HG02642 (cell line): ENCODE measurements around the gene NOTCH2.

Experiments used
- ATAC-seq: cut with Tn5 transposase; IDR thresholded peaks from one replicate; pipeline ENCODE4 v1.9.1; 2021; ENCODE audit warnings: mild to moderate bottlenecking; ENCODE audit not compliant: unreplicated experiment, poor library complexity

Gene NOTCH2

DNA sequence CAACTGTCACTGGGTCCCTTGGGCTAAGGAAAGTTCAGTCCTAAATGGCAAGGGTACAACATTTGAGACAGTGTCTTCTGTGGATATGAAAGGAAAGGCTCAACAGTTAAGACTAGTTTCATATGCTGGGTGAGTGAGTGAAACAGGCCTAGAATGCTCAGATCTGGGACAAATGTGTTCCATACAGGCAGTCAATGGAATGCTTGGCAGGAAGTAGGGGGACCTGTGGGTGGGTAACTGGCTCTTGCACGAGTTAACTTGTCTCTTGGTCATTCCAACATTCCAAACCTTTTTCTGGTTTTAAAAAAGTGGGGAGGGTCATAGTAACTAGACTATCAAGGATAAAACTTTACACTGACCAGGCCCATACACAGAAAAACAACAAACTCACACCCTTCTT is 155.4 kb downstream of the NOTCH2 start:
- ATAC-seq, result no peak

DNA sequence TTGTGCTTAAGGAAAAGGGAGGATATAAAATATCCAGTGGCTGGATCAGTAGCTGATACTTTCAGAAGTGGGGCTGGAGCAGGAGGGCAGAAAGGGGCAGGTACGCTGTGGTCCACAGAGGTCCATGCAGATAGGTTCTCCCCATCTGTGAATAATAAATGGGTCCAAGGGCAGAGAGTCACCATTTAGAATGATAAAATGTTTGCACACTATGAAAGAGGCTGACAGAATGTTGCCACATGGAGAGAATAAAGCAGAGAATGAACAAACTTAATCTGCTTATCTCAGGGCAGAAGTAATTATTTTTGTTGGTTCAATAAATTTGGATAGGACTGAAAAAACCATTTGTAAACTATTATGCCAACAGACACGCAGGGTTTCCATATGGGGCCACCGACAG is 156.5 kb downstream of the NOTCH2 start:
- ATAC-seq, result no peak

DNA sequence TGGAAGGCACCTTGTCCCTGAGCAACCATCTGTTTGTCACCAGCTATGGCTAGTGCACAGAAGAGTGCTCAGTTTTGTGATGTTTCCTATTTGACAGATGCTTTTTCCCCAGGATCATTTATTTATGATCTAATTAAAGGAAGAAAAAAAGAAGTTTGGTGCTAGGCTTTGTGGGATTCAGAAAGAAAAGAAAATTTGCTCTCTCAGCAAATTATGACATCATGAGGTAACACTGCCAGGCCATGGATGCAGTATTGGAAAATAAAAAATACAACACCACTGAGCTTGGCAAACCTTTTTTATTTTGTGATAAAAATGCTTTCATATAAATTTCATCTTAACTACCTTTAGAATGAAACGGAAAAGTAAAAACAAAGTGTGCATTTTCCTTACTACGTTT is 157.7 kb downstream of the NOTCH2 start:
- ATAC-seq, result no peak

DNA sequence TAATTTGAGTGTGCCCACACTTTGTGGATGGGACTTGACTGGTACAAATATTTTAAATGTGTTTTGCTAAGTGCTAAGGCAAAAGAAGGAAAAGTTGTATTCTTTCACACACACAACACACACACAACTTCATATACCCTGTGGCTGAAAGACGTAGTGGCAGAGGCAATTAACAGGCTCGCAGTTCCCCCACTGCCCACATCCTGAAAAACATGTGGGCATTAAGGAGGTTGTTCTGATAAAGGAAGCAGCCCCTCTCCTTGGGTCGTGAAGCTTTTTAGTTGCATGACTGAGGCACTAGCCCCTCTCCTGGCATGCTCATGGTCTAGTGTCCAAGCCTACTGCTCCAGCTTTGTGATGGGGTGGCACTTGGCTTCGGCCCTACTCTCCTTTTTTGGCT is 158.8 kb downstream of the NOTCH2 start:
- ATAC-seq, result no peak

DNA sequence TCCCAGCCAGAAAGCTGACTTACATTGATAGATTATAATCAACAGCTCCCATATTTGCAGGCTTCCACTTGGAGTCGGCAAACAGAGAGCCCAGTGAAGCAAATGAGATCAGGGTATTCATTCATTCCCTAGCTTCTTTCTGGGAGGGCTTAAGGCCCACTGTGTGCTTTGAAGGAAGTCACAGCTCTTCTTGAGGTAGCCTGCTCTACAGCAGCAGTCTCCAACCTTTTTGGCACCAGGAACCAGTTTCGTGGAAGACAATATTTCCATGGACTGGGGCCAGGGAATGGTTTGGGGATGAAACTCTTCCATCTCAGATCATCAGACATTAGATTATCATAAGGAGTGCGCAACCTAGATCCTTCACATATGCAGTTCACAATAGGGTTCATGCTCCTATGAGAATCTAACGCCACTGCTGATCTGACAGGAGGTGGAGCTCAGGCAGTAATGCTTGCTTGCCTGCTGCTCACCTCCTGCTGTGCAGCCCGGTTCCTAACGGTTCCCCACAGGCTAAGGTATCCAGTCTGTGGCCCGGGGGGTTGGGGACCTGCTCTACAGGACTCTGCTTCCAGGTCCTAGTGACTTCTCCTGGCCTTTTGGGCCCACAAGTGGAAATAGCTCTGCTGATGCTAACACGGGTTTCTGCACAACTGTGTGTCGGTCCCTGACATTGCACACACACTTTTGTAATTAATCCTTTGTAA is 159.4 kb downstream of the NOTCH2 start:
- no peak for ATAC-seq

DNA sequence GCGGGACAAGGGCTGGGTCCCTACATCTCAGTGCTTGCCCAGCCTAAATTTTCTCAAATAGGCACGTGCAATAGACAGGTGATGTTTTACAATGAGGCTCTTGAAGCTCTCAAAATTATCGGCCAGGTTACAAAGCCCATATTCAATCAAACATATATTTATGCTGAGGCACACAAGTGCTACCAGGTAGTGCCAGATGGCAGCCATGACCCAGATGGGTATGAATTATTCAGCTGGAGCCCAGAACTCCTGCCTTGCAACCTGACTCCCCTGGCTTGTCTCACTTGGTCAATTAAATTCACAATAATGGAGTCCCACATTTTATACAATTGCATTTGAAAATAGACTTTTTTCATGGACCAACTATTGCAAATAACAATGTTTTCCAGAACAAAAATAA is 160.8 kb downstream of the NOTCH2 start:
- ATAC-seq, result no peak

DNA sequence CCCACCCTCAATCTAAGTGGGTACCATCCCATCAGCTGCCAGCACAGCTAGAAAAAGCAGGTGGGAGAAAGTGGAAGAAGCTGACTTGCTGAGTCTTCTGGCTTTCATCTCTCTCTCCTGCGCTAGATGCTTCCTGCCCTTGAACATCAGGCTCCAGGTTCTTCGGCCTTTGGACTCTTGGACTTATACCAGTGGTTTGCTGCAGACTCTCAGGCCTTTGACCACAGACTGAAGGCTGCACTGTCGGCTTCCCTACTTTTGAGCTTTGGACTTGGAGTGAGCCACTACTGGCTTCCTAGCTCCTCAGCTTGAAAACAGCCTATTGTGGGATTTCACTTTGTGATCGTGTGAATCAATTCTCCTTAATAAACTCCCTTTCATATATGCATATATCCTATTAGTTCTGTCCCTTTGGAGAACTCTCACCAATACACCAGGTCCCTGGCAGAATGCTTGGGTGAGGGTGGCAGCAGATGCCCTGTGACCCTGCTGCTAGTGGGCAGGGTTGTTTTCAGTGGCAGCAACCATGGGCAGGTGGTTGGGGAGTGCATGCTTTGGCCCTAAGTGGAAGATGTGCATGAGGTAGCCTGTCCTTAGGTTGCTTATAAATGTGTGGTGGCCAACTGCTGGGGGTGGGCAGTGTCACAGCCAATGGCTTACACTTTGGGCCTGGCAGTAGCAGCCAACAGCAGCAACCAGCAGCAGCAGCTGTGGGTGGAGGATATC is 162.4 kb downstream of the NOTCH2 start:
- no peak for ATAC-seq

DNA sequence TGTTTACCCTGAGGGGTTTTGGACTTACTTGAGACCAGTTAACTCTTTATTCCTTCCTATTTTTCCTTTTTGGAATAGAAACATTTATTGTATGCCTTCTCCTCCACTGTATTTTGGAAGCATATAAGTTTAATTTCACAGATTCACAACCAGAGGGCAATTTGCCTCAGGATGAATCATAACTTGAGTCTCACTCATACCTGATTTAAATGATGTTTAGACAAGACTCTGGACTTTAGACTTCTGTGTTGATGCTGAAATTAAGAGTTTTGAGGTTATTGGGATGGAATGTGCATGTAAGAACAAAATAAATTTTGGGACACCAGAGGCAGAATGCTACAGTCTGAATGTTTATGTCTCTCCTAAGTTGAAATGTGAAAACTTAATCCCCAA is 166.0 kb downstream of the NOTCH2 start:
- no peak for ATAC-seq

DNA sequence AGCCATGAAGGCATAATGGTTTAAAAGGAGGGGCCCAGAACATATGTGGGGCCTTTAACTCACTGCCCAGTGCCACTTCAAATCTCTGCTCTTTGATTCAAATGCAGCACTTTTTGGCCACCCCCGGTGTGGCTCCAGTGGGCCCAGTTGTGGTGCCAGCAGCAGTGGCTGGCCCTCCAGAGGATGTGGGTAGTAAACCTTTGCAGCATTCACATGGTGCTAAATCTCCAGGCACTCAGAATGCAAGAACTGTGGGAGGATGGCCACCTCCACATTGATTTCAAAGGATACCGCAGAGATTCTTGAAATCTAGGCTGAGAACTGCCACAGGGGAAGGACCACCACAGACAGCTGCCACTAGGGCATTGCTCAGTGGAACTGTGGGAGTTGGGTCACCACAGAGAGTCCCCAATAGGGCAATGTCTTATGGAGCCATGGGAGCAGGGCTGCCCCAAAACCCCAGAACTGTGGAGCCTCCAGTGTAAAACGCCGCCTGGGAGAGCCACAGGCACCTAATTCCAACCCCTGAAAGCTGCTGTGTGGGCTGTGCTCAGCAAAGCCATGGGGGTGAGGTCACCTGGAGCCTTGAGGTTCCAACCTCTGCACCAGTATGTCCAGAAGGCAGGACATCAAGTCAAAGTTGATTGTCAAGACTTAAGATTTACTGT is 166.6 kb downstream of the NOTCH2 start:
- ATAC-seq, result no peak

DNA sequence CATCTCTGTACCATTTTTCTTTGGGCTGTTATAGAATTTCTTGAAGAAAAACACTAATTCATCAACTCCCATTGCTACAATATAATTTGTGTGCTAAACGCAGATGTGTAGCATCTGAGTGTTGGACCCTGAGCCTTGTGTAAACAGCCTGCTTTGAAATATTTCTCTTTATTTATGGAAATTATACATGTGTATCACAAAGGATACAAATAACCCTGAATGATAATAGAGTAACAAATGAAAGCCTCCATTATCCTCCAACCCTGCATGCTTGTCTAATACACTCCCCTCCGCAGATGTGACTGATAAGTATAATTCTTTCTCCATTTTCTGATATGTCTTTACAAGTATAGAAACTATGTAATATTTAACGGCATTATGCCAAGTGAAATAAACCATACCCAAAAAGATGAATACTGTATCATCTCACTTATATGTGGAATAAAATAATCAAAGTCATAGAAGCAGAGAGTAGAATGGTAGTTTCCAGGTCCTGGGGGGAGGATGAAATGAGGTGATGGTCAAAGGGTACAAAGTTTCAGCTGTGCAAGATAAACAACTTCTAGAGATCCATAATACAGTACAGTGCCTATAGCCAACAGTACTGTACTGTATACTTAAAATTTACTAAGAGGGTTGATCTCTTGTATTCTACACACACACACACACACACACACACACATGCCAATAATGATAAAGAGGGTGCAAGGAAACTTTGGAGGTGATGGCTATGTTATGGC is 170.3 kb downstream of the NOTCH2 start:
- no peak for ATAC-seq

DNA sequence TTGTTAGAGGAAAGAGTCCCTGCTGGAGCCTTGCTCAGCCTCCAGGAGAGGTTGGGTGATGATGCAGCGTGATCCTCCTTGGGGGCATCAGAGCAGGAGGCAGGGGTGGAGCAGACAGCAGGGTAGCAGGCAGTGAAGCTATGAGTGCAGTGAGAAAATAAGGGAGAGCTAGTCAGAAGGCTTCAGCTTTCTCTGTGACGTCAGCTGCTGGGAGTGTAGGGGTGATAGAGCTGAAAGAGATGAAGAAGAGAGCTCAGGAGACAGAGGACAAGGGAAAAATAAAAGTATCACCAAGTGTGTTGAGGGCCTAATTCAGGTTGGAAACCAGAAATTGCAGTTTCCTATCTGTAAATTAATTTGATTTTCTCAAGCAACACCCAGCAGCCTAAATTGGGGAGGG is 170.9 kb downstream of the NOTCH2 start:
- no peak for ATAC-seq

DNA sequence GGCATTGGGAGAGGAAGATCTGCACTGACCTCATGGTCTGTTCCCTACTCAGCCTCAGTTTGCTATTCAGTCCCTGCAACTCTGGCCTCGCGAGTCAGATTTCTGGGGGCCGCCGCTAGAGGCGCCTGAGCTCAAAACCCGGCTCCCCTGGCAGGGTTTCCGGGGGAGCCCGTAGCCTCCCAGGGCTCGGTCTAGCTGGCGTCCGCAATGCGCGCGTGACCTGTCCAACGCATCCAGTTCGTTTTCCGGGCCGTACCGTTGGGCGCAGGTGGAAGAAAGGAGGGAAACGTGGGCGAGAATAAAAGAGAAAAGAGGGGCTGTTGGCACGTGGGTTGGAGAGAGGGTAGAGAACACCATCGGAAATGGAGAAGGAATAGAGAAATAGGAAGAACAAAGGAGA is 173.2 kb downstream of the NOTCH2 start, which contains the start of gene ADAM30:
TSS of gene ADAM30 (minus strand) at position 213 of the 400 bp plus-strand sequence. CDS start at position 34, 179 bp downstream.
- no peak for ATAC-seq

DNA sequence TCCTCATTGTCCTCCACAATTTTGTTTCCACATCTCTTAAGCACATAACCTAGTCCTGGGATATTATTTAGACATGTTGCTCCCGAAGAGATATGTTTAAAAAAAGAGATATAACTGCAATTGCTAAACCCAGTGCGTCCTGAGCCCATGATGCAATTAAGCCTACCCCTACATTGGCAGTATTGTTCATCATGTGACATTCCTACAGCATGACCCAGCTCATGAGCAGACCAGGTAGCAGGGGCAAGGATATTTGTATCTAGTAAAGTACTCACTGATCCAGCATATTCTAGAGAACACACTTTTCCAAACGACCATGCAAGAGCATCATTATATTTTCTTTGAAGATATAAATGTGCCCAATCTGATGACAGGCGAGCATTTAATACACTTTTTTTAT is 174.4 kb downstream of the NOTCH2 start:
- ATAC-seq, result no peak

DNA sequence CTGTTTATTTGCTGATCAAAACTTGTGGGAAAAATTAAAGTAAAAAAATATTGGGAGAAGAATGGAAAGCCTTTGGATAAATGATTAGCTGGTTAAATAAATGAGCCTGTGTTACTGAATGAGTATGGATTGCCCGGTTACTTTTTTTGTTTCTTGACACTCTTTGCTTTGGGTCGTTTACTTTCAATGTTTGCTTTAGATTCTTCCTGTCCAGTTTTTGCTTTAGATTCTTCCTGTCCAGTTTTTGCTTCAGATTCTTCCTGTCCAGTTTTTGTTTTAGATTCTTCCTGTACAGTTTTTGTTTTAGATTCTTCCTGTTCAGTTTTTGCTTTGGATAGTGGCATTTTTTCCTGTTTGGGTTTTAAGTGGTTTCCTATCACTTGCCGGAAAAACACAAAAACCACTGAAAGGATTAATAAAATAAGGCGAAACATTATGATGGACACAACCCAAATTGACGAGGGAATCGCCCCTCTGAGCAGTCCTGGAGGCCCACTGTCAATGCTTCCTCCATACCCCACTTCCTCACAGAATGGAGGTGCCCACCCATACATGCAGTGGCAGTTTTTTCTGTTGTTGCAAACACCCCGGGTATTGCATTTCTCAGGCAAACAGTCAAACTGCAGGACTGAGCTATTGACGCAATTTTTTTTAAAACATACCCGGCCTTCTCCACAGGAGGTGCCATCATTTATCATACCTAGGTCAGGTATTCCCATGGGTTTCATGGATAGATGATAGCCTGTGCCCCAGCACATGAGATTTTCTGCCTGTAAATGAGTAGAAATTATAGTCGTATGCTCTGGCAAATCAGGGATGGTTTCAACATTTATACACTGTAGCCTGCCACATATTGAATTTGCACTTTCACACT is 175.4 kb downstream of the NOTCH2 start:
- ATAC-seq, result no peak

DNA sequence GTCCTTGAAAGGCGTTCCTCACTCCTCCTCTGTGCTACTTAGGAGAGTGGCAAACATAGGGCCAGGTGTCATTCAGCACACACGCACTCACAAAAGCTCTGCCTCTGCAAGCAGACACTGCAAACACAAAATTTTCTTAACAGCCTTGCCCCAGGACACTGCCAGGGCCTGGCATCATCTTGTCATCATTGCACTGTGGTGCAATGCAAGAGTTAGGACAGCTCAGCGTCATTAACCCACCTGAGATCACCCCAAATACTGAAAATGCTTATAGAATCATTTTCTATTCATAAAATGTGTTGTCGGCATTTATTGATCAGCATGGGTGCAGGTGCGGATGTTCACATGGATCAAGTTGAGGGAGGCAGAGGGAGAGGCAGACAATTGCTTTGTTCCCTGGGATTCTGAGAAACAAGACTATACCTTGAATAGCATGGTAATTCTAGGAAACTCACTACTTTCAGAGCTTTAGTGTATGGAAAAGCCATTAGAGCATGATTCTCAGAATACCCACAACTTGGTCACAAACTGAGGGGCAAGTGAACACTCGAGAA is 176.1 kb downstream of the NOTCH2 start:
- ATAC-seq, result no peak

DNA sequence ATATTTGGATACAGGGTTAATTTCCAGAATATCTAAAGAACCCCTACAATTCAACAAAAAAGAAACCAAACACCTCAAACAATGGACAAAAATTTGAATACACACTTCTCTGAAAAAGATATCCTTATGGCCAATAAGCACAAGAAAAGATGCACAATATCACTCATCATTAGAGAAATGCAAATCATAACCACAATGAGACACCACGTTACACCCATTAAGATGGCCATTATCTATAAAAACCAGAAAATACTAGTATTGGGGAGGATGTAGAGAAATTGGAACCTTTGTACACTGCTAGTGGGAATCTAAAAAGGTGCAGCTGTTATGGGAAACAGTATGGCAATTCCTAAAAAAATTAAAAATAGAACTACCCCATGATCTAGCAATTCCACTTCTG is 178.1 kb downstream of the NOTCH2 start:
- ATAC-seq, result no peak

DNA sequence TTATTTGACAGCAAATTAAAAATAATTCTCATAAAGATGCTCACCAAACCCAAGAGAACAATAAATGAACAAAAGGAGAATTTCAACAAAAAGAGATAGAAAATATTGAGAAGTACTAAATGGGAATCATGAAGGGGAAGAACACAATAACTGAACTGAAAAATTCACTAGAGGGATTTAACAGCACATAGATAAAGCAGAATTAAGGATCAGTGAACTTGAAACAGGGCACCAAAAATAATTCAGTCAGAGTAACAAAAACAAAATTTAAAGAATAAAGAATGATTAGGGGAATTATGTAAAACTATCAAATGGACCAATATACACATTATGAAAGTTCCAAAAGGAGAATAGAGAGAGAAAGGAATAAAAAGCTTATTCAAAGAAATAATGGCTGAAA is 181.0 kb downstream of the NOTCH2 start:
- ATAC-seq, result no peak

DNA sequence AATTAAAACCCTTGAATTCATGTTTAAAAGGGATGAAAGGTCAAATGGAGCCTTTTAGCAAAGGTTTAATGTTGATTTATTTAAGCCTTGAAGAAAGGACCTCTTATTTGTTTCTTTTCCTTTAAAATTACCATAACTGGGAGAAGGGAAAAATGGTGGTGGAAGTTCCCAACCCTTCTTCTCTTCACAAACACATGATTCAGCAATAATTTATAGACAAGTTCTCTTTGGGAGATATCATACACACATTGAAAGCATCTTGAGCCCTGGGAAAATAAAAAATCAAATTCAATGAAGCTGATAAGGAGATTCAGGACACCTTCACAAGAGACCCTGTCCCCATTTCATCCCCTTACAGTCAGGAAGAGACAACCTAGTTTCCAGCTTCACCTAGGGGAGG is 182.0 kb downstream of the NOTCH2 start:
- no peak for ATAC-seq

DNA sequence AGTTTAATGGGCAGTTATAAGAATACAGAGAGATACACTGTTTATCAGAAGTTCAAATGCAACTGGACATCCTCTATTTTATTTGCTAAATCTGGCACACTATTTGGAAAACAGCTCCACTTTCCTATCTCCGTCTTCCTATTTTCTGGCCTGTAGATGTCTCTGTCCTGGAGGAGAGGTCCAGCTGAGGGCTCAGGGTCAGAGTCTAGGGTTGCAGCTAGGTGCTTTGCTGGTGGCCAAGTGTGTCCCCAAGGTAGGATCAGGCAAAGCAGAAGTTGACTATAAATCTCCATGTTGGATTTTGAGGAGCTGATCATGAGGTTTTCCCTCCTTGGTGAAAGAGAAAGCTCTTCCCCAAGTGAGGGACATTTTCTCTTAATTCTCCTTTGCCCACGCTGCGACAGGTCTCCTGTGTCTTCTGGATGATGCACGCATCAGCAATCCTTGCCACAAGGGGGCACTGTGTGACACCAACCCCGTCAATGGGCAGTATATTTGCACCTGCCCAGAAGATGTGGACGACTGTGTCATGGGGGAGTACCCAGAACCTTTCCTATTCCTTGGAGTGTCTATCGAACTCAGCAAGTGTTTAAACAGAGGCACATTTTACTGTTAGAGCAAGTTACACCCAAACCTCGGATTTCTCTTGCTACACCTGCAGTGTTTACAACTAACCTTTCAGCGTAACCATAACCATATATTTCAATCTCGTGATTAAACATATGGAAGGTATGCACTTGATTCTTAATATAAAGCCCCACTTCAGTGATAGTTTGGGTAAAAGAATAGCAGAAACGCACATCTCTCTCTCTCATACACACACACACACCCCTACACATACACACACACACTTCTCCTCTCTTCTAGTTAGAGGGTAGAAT is 183.3 kb downstream of the NOTCH2 start:
- peak; percentile 69 for ATAC-seq
